Measurements from ENCODE around the gene RIC3.

Gene RIC3

GRCh38 chr11:8168485-8169257 is at the start of gene RIC3:
TSS of gene RIC3 (minus strand) at chr11:8169025. CDS start at chr11:8168989, 36 bp downstream.
- peak; percentile 70 for DNase-seq

- DNase-seq: no peak
These were observed 49.6 kb upstream of the RIC3 start for GRCh38 chr11:8218409-8218808.

- DNase-seq: no peak
These were observed 49.1 kb upstream of the RIC3 start for GRCh38 chr11:8217926-8218325.

- no peak for DNase-seq
These were observed 48.3 kb upstream of the RIC3 start for GRCh38 chr11:8217136-8217535.

- no peak for DNase-seq
These were observed 44.6 kb upstream of the RIC3 start for GRCh38 chr11:8213376-8213775.

GRCh38 chr11:8209208-8209807 is 40.5 kb upstream of the RIC3 start:
- peak; percentile 63 for DNase-seq

- no peak for DNase-seq
These were observed 38.5 kb upstream of the RIC3 start for GRCh38 chr11:8207080-8208000.

GRCh38 chr11:8206251-8207079 is 37.6 kb upstream of the RIC3 start:
- DNase-seq: no peak

- no peak for DNase-seq
These were observed 36.7 kb upstream of the RIC3 start for GRCh38 chr11:8205566-8205965.

GRCh38 chr11:8204596-8204995 is 35.8 kb upstream of the RIC3 start:
- DNase-seq: no peak

GRCh38 chr11:8204025-8204424 is 35.2 kb upstream of the RIC3 start:
- no peak for DNase-seq

- no peak for DNase-seq
These were observed 34.5 kb upstream of the RIC3 start for GRCh38 chr11:8203414-8203715.

GRCh38 chr11:8202516-8203413 is 33.9 kb upstream of the RIC3 start:
- no peak for DNase-seq

- no peak for DNase-seq
These were observed 33.0 kb upstream of the RIC3 start for GRCh38 chr11:8201644-8202365.

- DNase-seq: no peak
These were observed 30.9 kb upstream of the RIC3 start for GRCh38 chr11:8199676-8200075.

GRCh38 chr11:8196749-8197148 is 27.9 kb upstream of the RIC3 start:
- no peak for DNase-seq

GRCh38 chr11:8194956-8195355 is 26.1 kb upstream of the RIC3 start:
- DNase-seq: no peak

GRCh38 chr11:8192896-8193209 is 24.0 kb upstream of the RIC3 start:
- no peak for DNase-seq

GRCh38 chr11:8192016-8192895 is 23.4 kb upstream of the RIC3 start:
- peak; percentile 63 for DNase-seq

GRCh38 chr11:8190431-8190830 is 21.6 kb upstream of the RIC3 start:
- no peak for DNase-seq

Data from activated CD4-positive, alpha-beta T cell treated with anti-CD3 and anti-CD28 coated beads for 48 hours (primary cell).